ENCODE measurements around the gene TAOK1. TPM values are rescaled to one million over a fixed set of nuclear protein-coding genes. Genes with fewer than 3 reads are reported as not detected.

Gene TAOK1
- polyA plus RNA-seq, 2 of the 4 experiments (the other 2 are of a cell fraction), result 18.2 to 46.7 TPM

- Histone ChIP-seq H3K27ac (no peak overlapping the region), H3K4me2 (no peak overlapping the region), H3K4me1 (no peaks in the 10 kb centered on the region), H3K4me3 (no peak overlapping the region), H3K9me3 (no peaks in the 10 kb centered on the region)
- ATAC-seq (no peak), FAIRE-seq (no peak), DNase-seq (ENCODE audit: low read depth in 1 of 2, low spot score in 1 of 2) (no peak)
- ChIA-PET CTCF (interaction anchor here (0.8 to 1.2 kb wide), 4 partner anchors 9 to 33 kb away, joined by 3 to 8 read pairs (median 4); no protein-coding TSS in a partner anchor), POLR2A (interaction anchor here (1.9 kb wide), 1 partner anchor 9 kb away, joined by 10 read pairs; the partner anchor contains the start of gene TAOK1)
- TF ChIP-seq HEYL (CRISPR knock-in tag; IDR thresholded peaks at IDR 0.05) (no peak), JUNB (IDR thresholded peaks at IDR 0.05) (no peak), REST (IDR thresholded peaks at IDR 0.05) (no peak), CBX2 (IDR thresholded peaks at IDR 0.05; ENCODE audit: borderline replicate concordance, low read depth) (no peak), JUN (IDR thresholded peaks at IDR 0.05) (no peak), RCOR1 (IDR thresholded peaks at IDR 0.05; ENCODE audit: low read depth, low read length) (no peak), POLR2A (IDR thresholded peaks at IDR 0.05; ENCODE audit: low read length) (no peak), ELK1 (IDR thresholded peaks at IDR 0.05; ENCODE audit: low read depth, low read length) (no peak), MYC (IDR thresholded peaks at IDR 0.05; ENCODE audit: borderline replicate concordance, low read length) (no peak), MAX (IDR thresholded peaks at IDR 0.05) (no peak)
- 92% methylated on average over 4 of the region's 4 CpGs for WGBS (ENCODE audit: missing lambda C conversion rate)
Measured at GRCh38 chr17:29399634-29400033, 9.5 kb downstream of the TAOK1 start.

GRCh38 chr17:29400818-29401217, 10.7 kb downstream of the TAOK1 start:
- DNase-seq (ENCODE audit: low read depth in 1 of 2, low spot score in 1 of 2), result no peak
- no peak overlapping the region for H3K4me3 ChIP-seq
- POLR2A ChIA-PET, result no interaction called here
- TF ChIP-seq EP300 (IDR thresholded peaks at IDR 0.05), result no peak
- no peak for TF ChIP-seq ZSCAN20 (CRISPR knock-in tag; IDR thresholded peaks at IDR 0.05)
- TF ChIP-seq CHD2 (IDR thresholded peaks at IDR 0.05; ENCODE audit: low read length, partially characterized antibody), result no peak
- no peak for TF ChIP-seq SREBF2 (IDR thresholded peaks at IDR 0.05)
- TF ChIP-seq NR3C1 (IDR thresholded peaks at IDR 0.05), result no peak
- no peak for TF ChIP-seq RCOR1 (IDR thresholded peaks at IDR 0.05; ENCODE audit: low read depth, low read length)
- TF ChIP-seq FOXS1 (CRISPR knock-in tag; IDR thresholded peaks at IDR 0.05), result no peak
- no peak for TF ChIP-seq NPAS2 (CRISPR knock-in tag; IDR thresholded peaks at IDR 0.05; ENCODE audit: borderline replicate concordance)
- no peak for TF ChIP-seq USF2 (IDR thresholded peaks at IDR 0.05)
- no peak for TF ChIP-seq ESRRA (IDR thresholded peaks at IDR 0.05; ENCODE audit: borderline replicate concordance, low read length)
- H3K27ac ChIP-seq, result no peak overlapping the region
- no peaks in the 10 kb centered on the region for H3K9me3 ChIP-seq
- CTCF ChIA-PET, result interaction anchor here (0.6 to 1.7 kb wide), 5 partner anchors 31 to 238 kb away, joined by 3 to 8 read pairs (median 5); partner anchors contain the start of gene ABHD15
- FAIRE-seq, result no peak
- ATAC-seq, result no peak
- H3K4me1 ChIP-seq, result no peaks in the 10 kb centered on the region
- no peak overlapping the region for H3K4me2 ChIP-seq
- 95% methylated on average over 4 of the region's 4 CpGs for WGBS (ENCODE audit: missing lambda C conversion rate)

GRCh38 chr17:29401258-29401657, 11.1 kb downstream of the TAOK1 start:
- H3K27ac ChIP-seq, result no peak overlapping the region
- DNase-seq (ENCODE audit: low read depth in 1 of 2, low spot score in 1 of 2) (no peak), ATAC-seq (no peak), FAIRE-seq (no peak)
- H3K4me2 ChIP-seq, result no peak overlapping the region
- ChIA-PET CTCF (interaction anchor here (1.7 kb wide), 1 partner anchor 31 kb away, joined by 8 read pairs; no protein-coding TSS in a partner anchor), POLR2A (no interaction called here)
- H3K9me3 ChIP-seq, result no peaks in the 10 kb centered on the region
- H3K4me1 ChIP-seq, result no peaks in the 10 kb centered on the region
- H3K4me3 ChIP-seq, result no peak overlapping the region
- WGBS (ENCODE audit: missing lambda C conversion rate), result 97% methylated on average over 4 of the region's 4 CpGs
- TF ChIP-seq FOSB (CRISPR knock-in tag; IDR thresholded peaks at IDR 0.05), result no peak
- no peak for TF ChIP-seq SMC3 (IDR thresholded peaks at IDR 0.05)
- TF ChIP-seq ZNF302 (CRISPR knock-in tag; IDR thresholded peaks at IDR 0.05), result no peak
- TF ChIP-seq POLR2A (IDR thresholded peaks at IDR 0.05; ENCODE audit: low read length), result no peak
- TF ChIP-seq RNF2 (IDR thresholded peaks at IDR 0.05; ENCODE audit: borderline replicate concordance, low read depth), result no peak
- TF ChIP-seq HOXA7 (CRISPR knock-in tag; IDR thresholded peaks at IDR 0.05), result no peak
- no peak for TF ChIP-seq PHF8 (IDR thresholded peaks at IDR 0.05; ENCODE audit: borderline replicate concordance, low read depth)
- no peak for TF ChIP-seq ATOH8 (CRISPR knock-in tag; IDR thresholded peaks at IDR 0.05; ENCODE audit: low read depth)
- no peak for TF ChIP-seq HOXB13 (CRISPR knock-in tag; IDR thresholded peaks at IDR 0.05; ENCODE audit: low read depth)
- no peak for TF ChIP-seq ZSCAN20 (CRISPR knock-in tag; IDR thresholded peaks at IDR 0.05)
- no peak for TF ChIP-seq FOSL2 (IDR thresholded peaks at IDR 0.05)
- TF ChIP-seq FOSL2 (CRISPR knock-in tag; IDR thresholded peaks at IDR 0.05), result no peak
- TF ChIP-seq CBX8 (IDR thresholded peaks at IDR 0.05), result no peak
- TF ChIP-seq HDAC2 (IDR thresholded peaks at IDR 0.05), result no peak
